ENCODE results near the gene IRAK1. TPM values are rescaled to one million over a fixed set of nuclear protein-coding genes. Genes with fewer than 3 reads are reported as not detected.

IRAK1 gene
- total and polyA plus RNA-seq, 2 of the 8 experiments (the other 6 are each of a cell fraction or from before 2014, with no cell fraction given): 26.6 to 41.7 TPM

GRCh38 chrX:153988493-153988892, 31.2 kb downstream of the IRAK1 start:
- H3K9me3 ChIP-seq (ENCODE audit: insufficient read depth in 2 of 2, low read depth in 1 of 2, low read length in 1 of 2): no peaks in the 10 kb centered on the region
- H4K20me1 ChIP-seq (replicated peaks in 1 of 2; ENCODE audit: control insufficient read depth in 1 of 2, insufficient read depth in 2 of 2, low read length in 2 of 2): no peaks in the 10 kb centered on the region
- TF ChIP-seq, protein P1, sequence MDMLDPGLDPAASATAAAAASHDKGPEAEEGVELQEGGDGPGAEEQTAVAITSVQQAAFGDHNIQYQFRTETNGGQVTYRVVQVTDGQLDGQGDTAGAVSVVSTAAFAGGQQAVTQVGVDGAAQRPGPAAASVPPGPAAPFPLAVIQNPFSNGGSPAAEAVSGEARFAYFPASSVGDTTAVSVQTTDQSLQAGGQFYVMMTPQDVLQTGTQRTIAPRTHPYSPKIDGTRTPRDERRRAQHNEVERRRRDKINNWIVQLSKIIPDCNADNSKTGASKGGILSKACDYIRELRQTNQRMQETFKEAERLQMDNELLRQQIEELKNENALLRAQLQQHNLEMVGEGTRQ (IDR thresholded peaks at IDR 0.05; ENCODE audit: low read length): no peak
- TF ChIP-seq TBP (IDR thresholded peaks at IDR 0.05; ENCODE audit: low read depth, low read length) (no peak), CTBP2 (IDR thresholded peaks at IDR 0.05; ENCODE audit: borderline replicate concordance, insufficient read depth, insufficient read length, low read length) (no peak), KDM1A (IDR thresholded peaks at IDR 0.05; ENCODE audit: borderline replicate concordance, low read length) (no peak), JUND (IDR thresholded peaks at IDR 0.05; ENCODE audit: low read length) (no peak), SRF (IDR thresholded peaks at IDR 0.05; ENCODE audit: low read depth, low read length) (no peak), NANOG (IDR thresholded peaks at IDR 0.05; ENCODE audit: insufficient read depth, low read depth, low read length, poor library complexity, severe bottlenecking) (no peak), KDM5A (IDR thresholded peaks at IDR 0.05; ENCODE audit: low read length) (no peak)
- TF ChIP-seq, protein P2, sequence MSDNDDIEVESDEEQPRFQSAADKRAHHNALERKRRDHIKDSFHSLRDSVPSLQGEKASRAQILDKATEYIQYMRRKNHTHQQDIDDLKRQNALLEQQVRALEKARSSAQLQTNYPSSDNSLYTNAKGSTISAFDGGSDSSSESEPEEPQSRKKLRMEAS (IDR thresholded peaks at IDR 0.05): no peak
- TF ChIP-seq, protein P3, sequence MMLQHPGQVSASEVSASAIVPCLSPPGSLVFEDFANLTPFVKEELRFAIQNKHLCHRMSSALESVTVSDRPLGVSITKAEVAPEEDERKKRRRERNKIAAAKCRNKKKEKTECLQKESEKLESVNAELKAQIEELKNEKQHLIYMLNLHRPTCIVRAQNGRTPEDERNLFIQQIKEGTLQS (IDR thresholded peaks at IDR 0.05; ENCODE audit: insufficient read depth, low read depth, low read length): no peak
- H3K4ac ChIP-seq (replicated peaks; ENCODE audit: insufficient read length, low read depth, low read length): no peak overlapping the region
- H3K18ac ChIP-seq (ENCODE audit: extremely low read depth, low read length): no peak overlapping the region
- H2BK120ac ChIP-seq (replicated peaks; ENCODE audit: low read depth, low read length): no peak overlapping the region
- H3K4me2 ChIP-seq (ENCODE audit: insufficient read depth in 1 of 2, low read depth in 2 of 2, low read length in 2 of 2): no peak overlapping the region
- H2AK5ac ChIP-seq (ENCODE audit: low read depth, low read length): no peak overlapping the region
- H3K27ac ChIP-seq (ENCODE audit: low read depth, low read length): no peak overlapping the region
- H3K79me1 ChIP-seq (ENCODE audit: low read depth, low read length): no peaks in the 10 kb centered on the region
- H4K8ac ChIP-seq (ENCODE audit: extremely low read depth, insufficient read depth, low read length): no peak overlapping the region
- H3K9ac ChIP-seq (replicated peaks in 1 of 4; ENCODE audit: extremely low read depth in 1 of 4, low read depth in 3 of 4, low read length in 3 of 4): no peak overlapping the region
- WGBS, 2 experiments (ENCODE audit: extremely low coverage in 1 of 2, insufficient coverage in 1 of 2, insufficient read length in 1 of 2, insufficient replicate concordance in 2 of 2, low coverage in 1 of 2, low lambda C conversion rate in 2 of 2, missing lambda C conversion rate in 1 of 2): 91% methylated on average over 7 of the region's 12 CpGs; no CpG with 5 or more reads in 1 of the 2 experiments
- no peak overlapping the region for H3K56ac ChIP-seq (replicated peaks; ENCODE audit: insufficient read length, low read depth, low read length)
- no peaks in the 10 kb centered on the region for H3K4me1 ChIP-seq (replicated peaks in 1 of 4; ENCODE audit: control insufficient read depth in 3 of 4, insufficient read depth in 4 of 4, low read length in 3 of 4)
- no peaks in the 10 kb centered on the region for H3K36me3 ChIP-seq (ENCODE audit: control insufficient read depth in 2 of 4, insufficient read depth in 4 of 4, low read length in 3 of 4)
- H2AFZ ChIP-seq (ENCODE audit: low read length): no peak overlapping the region
- H4K91ac ChIP-seq (replicated peaks; ENCODE audit: insufficient read length, low read length): no peak overlapping the region
- no peaks in the 10 kb centered on the region for H3K79me2 ChIP-seq (ENCODE audit: control insufficient read depth in 1 of 2, insufficient read depth in 2 of 2, low read length in 2 of 2)
- H3K23ac ChIP-seq (ENCODE audit: insufficient read length): no peak overlapping the region
- no peak overlapping the region for H2BK15ac ChIP-seq (ENCODE audit: low read length)
- CTCF ChIA-PET (ENCODE audit: partially characterized antibody): no interaction called here
- no peaks in the 10 kb centered on the region for H3K27me3 ChIP-seq (replicated peaks in 1 of 4; ENCODE audit: control insufficient read depth in 3 of 4, extremely low read depth in 1 of 4, insufficient read depth in 3 of 4, low read length in 3 of 4)
- FAIRE-seq (no peak), DNase-seq (ENCODE audit: low read depth in 1 of 2, low spot score in 2 of 2) (no peak)
- no peak overlapping the region for H3K14ac ChIP-seq (ENCODE audit: insufficient read length)
- no peak overlapping the region for H3K4me3 ChIP-seq (ENCODE audit: extremely low read depth in 1 of 4, insufficient read depth in 2 of 4, low read depth in 3 of 4, low read length in 4 of 4)
- no peak overlapping the region for H2BK20ac ChIP-seq (ENCODE audit: low read length)
- no peak overlapping the region for H2BK5ac ChIP-seq (ENCODE audit: low read depth, low read length)
- H3K23me2 ChIP-seq (ENCODE audit: low read depth, low read length): no peaks in the 10 kb centered on the region
- no peak overlapping the region for H4K5ac ChIP-seq (ENCODE audit: insufficient read length, low read depth, low read length)
- POLR2A ChIA-PET (ENCODE audit: partially characterized antibody): no interaction called here
- no peak overlapping the region for H2BK12ac ChIP-seq (ENCODE audit: low read depth, low read length)
